RCC 7860 (cell line): Measurements from ENCODE around the gene ASB16.
A peak's percentile ranks its signal among the peaks of the same experiment; 100 is the strongest.

Experiments used
- DNase-seq: peaks from one replicate; pipeline ENCODE4 v3.0.0-alpha.2; 2015; ENCODE audit warnings: low spot score
- FAIRE-seq: peaks from 2 replicates; lab custom pipeline; 2012; peaks lifted over from hg19 to GRCh38; lab: Jason Lieb, UNC

ASB16 gene

DNA sequence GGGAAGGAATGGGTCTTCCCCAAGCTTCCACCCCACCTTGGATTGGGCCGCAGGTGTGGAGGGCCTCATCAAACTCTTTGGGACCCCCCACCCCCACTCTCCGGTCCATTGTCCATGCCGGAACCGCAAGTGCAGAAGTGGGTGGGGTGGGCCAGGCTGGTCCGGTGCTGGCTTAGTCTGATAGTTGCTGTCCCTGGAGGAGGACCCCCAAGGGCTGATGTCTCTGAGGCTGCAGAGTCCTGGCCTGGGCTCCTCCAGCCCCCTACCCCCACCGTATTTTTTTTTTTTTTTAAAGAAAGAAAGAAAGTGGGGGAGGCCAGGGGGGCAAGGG, 36.3 kb downstream of the ASB16 start:
- FAIRE-seq: no peak
- no peak for DNase-seq

DNA sequence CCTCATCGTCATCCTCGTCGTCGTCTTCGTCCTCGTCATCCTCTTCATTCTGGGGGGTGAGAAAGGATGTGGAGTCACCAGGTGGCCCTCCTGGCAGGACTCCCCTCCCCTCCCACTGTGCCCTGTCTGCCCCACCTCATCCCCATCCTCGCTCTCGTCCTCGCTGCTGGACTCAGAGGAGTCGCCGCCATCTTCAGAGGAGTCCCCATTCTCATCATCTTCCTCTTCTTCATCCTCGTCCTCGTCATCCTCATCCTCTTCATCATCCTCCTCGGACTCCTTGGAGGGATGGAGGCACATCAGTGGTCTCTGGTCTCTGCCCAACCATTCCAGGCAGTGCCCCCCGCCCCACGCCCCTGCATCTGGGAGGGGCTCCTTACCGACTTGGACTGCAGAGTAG, 36.8 kb downstream of the ASB16 start:
- DNase-seq: no peak
- no peak for FAIRE-seq

DNA sequence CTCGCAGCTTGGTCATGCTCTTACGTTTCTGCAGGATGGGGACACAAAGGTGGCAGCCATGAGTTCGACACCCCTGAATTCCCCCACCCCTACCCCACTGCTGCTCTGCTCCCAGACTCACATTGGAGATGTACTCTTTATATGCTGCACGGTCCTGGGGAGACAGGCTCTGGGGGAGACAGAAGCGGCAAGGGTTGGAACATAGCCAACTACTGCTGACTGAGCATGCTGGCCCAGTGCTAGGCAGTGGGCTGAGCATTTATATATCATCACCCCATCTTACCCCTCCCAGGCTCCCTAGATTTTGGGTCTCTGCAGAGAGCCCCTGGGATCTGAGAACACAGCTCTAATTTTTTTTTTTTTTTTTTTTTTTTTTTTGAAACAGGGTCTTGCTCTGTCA, 37.2 kb downstream of the ASB16 start:
- DNase-seq (no peak), FAIRE-seq (no peak)

DNA sequence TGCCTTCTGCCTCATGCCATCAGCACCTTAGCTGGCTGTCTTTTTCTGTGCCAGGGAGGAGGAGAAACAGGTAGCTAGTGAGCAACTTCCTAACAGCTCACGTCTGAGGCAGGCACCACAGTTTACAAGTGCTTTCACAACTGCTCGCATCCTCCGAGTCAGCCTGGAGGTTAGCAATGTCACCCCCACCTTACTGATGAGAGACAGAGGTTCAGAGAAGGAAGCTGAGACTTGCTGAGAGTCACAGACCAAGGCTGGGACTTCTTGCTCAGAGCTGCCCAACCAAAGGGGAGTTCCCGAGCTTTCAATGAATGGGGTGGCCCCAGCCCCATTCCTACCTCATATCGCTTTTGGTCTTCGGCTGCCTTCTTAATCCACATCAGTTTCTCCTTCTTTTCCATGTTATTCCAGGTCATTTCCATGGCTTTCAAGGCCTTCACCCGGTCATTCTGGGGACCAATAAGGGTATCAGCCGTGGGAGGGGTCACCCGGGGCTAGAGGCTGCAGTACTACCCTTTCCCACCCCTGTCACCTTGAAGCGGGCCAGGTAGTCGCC, 39.4 kb downstream of the ASB16 start:
- FAIRE-seq (no peak), DNase-seq (peak; percentile 33)

DNA sequence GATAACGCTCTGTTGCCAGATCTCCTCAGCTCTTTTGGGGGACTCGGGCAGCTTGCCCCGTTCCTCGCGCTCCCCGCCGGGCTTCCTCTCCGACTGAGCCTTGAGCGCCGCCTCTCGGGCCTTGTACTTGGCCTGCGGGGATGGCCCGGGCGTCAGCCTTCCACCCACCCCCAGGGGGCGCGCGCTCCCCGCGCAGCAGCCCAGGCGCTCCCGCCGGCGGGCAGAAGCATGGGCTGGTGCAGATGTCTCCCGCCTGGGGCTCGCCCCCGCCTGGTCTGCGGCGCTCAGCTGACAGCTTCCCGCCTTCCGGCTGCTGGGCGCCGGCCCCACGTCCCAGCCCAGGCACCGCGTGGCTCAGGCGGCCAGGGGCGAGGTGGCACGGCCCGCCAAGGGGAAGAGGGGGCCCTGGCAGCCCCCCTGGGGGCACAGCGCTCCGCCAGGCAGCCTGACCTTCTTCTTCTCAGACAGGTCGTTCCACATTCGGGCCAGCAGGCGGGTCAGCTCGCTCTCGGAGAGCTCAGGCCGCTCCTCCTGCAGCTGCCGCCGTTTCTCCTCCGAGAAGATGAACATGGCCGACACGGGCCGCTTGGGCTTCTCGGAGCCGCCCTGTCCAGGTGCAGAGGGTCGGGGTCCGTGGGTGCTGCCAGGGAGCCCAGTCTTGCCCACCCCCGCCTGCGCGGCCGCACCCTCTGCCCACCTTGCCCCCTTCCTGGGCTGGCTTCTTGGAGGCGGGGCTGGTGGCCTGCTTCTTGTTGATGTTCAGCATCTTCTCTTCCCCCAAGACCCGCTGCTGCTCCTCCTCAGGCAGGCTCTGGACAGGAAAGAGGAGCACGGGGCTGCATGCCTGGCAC, 40.1 kb downstream of the ASB16 start:
- DNase-seq (peak; percentile 69), FAIRE-seq (no peak)

DNA sequence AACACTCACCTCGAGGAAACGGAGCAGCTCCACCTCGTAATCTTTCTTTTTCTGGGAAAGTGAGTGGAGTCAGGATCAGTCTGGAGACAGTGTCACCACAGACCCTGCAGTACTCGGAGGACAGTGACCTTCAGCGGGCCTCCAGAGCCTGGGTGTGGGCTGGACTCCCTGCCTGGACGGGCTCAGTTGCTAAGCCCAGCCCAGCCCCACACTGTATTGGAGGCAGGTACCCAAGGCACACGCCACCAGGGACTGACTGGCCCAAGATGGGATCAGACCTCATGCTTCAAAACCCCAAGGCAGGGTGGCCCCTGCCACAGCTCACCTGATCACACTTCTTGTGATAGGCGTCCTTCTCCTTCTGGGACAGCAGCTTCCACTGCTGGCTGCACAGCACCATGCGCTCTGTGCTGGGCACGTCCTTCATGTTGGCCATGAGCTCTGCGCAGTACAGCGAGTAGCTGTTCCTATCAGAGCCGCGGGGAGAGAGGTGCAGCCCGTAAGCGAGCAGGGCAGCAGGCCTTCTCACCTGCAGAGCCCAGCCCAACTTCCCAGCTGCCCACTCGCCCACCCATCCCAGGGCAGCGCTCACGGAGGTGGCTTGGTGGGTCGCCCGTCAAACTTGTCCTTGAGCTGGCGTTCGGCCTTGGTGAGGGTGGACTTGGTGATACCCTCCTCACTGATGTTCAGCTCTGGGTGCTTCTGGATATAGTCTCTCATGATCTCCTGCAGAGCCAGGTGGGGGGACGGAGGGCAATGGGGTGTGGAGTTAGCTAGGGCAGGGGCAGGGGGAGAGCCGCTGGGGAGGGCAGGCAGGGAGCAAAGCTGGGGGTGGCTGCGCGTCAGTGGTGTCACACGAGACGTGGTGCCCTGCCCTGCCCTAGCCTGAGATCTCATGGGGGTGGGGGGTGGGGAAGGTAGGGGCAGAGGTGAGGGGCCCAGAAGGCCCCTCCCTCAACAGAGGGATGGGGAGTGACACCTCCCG, 41.1 kb downstream of the ASB16 start:
- FAIRE-seq (no peak), DNase-seq (no peak)

DNA sequence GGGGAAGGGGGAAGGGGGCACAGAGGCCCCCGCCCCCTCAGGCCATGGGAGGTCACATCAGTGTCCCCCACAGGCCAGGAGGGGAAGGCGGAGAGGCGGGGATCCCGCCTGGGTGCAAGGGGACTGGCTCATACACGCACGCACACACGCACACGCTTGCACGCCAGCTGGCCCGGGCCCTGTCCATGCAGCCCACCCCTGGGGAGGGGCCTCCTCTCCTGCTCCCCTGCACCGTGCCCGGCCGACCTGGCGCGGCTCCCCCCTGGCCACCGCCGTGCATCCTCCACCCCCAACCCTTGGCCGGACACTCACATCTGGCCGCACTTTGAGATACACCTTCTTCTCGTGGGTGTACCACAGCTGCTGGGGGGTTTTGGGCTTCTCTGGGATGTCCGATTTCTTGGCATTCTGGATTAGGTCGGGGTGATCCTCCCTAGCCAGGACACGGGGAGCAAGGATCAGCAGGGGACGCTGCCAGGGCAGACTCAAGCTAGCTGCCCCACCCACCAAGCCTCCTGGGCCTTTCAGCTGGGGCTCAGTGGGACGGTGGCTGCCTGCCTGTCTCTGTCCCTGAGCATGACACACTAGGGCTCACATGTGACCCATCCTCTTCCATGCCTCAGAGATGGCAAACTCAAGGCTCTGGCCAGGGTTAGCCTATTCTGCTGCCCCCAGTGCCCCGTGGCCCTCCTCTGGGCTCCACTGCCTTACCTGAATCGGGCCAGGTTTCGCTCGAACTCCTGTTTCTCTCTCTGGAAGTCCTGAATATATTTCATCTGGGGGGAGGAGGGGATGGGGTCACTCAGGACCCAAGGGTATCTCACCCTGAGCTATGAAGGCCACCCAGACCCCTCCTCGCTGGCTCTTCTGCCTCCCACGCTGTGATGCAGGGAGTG, 42.3 kb downstream of the ASB16 start:
- FAIRE-seq: no peak
- DNase-seq: no peak

DNA sequence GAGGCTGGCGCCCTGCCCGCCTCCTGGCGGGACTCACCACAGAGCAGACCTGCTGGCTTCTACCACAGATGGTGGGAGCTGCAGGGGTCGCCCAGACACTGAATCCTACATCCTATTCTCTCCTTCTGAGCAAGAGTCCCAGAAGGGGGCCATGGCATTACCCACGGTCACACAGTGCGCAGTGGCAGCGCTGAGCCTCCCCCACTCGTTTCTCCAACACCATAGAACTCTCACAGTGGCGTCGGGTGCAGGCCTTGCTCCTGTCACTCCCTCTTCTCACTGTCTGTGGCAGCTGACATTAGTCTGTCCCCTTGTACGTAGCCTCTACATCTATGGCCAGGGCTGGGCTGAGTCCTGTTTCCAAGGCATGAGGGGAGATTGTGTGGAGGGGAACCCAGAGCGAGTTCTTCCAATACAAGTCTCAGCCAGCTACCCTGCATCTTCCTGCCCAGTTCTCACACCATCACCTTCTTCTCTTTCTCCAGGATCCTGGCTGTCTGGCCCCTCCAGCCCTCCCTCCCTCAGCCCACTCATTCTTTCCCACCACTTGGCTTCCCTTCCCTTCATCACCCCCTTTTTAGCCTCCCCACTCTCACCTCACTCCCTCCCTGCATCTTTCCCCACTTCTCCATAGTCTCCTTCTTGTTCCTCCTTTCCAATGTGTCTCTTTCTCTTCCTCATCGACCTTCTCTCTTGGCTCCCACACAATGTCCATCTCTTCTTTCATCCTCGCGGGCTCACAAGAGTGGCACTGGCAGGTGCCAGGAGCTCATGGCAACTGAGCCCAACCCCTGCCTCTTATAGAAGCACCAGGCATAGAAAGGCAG, 43.1 kb downstream of the ASB16 start:
- DNase-seq (no peak), FAIRE-seq (no peak)

DNA sequence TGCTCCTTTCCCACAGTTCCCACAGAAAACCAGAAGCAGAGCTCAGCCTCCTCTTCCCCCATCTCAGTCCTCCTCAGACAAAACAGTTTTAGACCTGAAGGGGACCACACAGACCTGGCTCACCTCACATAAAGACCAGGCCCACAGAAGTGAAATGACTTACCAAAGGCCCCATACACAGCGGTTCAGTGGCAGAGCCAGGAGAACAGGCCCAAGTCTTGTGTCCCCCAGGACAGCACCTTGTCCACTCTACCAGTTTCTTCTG, 43.7 kb downstream of the ASB16 start:
- no peak for FAIRE-seq

DNA sequence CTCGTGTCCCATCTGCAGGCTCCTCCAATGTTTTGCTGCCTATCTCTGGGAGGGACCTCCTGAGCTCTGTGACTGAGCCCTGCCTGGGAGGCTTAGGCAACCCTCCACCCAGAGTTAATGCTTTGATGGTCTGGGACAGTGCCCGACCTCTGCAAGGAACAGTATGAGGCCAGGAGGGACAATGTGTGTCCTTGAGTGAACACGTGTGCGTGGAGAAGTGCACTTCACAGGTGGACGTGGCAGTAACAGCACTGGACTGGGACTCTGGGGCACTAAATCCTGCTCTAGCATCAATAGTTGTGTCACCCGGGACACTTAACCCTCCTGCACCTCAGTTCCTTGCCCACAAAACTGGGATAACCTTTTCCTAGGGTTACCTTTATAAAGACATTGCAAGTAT, 44.4 kb downstream of the ASB16 start:
- FAIRE-seq: no peak
- no peak for DNase-seq

More for the DNA sequence above, 43.7 kb downstream of the ASB16 start:
- no peak for DNase-seq

DNA sequence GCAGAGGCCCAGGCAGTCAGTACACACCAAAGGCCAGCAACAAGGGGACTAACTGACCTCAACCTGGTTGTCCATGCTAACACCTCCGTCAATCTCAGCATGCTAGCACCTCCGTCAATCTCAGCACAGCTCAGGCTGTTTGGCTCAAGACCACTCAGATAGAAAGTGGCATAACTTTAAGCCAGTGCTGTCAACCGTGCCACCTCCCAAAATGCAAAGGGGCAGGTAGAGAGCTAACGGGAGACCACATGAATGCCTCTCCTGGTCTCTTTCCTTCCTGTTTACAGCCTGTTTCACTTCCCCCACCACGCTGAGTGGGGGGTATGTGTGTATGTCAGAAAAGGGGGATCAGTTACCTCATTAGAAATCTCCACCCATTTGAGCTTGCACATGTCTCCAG, 45.7 kb downstream of the ASB16 start:
- FAIRE-seq (no peak), DNase-seq (no peak)

DNA sequence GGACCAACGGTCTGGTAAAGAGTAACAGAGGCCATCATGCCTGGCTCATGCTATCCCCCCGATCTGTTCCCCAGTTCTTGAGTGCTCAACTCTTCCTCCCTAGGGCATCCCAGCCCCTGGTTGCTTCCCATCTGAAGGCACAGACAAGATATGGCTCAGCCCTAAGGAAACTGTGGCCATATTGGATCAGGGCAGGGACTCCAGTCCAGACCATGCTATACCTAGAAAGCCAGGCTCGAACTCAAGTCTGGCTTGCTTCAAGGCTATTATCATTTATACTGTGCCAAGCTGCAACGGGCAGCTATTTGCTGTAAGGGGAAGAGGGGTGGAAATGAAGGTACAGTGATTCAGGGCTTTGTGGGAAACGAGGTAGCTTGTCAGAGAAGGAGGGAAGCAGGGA, 46.2 kb downstream of the ASB16 start:
- FAIRE-seq: no peak
- DNase-seq: no peak

DNA sequence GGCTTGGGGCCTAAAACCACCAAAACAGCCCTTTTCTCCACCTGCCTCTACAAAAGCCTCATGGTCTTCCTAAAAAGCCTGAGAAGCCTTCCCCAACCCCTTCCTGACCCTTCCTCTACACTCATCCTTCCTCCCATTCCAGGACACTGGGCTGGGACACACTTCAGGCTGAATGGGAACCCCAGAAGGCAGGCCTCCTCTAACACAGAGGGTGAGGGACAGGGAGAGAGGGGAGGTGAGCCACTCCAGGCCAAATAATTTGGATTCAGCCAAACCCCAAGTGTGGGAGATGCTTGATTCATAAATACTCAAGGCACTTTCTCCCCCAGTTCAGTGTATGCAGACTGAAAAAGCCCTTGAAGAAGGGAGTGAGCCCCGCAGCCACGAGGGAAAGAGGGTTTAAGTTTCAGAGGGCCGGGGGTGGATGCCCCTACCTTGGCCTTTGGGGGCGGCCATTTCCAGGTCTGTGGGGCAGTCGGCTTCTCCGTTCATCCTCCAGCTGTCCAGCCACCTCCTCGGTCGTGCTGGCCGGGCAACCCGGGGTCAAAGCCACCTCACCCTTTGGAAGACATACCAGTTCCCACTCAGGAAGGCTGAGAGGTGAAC, 47.3 kb downstream of the ASB16 start:
- no peak for DNase-seq
- no peak for FAIRE-seq

DNA sequence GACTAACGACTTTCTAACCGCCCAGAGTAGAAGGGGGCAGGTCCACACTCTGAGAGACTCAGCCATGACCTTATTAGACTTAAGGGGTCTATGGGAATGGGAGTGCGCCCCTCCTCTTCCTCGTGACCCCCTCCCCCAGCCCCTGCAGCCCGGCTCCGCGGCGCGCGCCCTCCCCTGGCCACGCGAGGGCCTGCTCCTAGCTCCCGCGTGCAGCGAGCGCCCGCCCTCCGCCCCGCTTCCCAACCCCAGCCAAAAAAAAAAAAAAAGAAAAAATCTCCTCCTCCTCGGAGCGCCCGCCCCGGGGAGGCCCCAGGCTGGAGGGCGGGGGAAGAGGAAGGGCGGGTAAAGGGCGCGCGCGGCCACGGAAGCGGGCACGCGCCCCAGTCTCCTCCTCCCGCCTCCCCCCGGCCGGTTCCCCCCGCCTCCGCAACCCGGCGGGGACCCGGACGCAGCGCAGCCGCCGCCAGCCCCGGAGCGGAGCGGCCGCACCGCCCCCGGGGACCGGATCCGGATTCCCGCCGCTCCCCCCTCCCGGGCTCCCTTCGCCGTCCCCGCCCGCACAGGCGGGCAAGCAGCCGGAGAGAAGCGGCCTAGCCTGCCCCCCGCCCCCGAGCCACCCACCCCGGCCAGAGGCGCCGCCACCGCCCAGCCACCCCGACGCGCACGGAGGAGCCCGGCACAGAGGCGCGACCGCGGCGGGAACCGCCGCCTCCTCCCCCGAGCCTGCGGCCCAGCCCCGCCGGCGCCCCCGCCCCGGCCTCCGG, 48.0 kb downstream of the ASB16 start:
- peak; percentile 81 for DNase-seq
- no peak for FAIRE-seq

DNA sequence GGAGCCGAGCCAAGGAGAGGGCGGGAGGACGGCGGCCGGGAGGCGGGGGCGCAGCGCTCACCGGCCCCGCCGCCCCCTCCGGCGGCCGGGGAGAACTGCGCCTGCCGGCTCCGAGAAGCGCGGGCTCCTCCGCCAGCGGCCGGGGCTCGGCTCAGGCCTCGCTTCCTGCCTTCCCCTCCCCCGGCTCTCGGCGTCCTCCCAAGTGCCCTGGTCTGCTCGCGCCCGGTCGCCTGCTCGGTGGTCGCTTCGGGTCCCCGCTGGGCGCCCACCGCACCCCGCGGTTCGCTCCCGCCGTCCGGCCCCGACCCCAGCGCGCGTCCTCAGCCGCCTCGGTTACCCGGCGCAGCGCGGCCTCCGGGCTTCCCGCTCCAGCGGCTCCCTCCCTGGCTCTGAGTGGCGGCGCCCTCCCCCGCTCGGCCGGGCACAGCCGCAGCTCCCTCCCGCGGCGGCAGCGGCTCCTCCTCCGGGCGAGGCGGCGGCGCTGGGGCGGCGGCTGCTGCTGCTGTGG, 48.7 kb downstream of the ASB16 start:
- DNase-seq: peak; percentile 43
- FAIRE-seq: no peak

DNA sequence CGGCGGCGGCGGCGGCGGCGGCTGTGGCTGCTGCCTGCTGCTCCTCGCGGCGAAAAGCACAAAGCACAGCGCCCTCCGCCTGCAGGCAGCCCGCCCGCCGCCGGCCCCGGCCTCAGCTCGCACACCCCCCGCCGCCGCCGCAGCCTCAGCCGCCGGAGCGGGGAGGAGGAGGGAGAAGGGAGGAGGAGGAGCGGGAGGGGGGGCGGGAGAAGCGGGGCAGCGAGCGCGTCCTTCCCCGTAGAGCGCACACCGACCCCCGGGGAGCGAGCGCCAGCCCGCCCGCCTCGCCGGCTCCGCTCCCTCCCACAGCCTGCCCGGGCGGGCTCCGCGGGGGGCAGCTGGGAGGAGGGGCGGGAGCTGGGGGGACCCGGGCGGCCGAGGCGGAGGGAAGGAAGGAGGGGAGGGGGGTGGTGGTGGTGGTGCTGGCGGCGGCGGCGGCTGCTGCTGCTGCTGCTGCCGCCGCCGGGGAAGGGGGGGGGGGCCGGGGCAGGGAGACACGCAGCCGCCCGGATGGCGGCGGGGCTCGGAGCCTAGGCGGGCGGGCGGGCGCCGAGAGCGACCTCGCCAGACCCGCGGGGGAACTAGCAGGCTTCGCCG, 49.2 kb downstream of the ASB16 start, which contains the start of gene UBTF:
Gene UBTF (minus strand): TSS at position 60 of the 597 bp plus-strand sequence. CDS start 1,446 bp downstream, outside the sequence.
- FAIRE-seq: no peak

DNA sequence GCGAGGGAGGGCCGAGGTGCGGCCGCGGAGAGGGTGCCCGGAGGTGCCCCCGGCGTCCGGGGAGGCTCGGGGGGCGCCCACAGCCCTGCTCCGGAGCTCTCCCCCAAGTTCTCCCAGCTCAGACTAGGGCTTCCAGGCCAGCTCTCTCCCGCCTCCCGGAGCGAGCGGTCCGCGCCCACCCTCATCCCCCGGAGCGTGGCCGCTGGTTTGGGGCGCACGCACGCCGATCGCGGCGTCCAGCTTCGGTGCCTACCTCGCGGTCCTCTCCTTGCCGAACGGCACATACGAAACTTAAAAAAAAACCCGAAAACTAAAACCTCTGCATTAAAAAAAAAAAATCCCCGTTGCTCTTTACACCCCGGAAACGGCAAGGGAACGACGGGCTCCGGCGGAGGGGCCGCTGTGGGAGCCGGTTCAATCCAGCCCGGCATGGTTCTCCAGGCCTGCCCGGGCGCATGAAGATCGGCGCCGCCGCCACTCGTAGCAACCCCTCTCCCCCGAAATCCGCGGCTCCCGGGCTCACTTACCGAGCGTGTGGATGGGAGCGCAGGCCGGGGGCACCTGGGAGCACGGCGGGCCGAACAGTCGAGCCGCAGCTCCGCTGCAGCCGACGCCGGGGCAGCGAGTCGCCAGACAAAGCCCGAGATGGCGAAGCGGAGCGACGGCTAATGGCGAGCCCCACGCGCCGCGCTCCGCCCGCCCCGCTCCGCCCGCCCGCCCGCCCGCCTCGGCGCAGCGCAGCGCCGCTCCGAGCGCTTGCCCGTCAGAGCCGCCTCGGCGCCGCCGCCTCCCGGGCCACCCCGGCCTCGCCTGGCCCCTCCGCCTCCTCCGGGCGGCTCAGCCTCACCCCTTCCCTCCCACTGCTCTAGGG, 49.9 kb downstream of the ASB16 start:
- DNase-seq: no peak
- no peak for FAIRE-seq

More for the DNA sequence above, 49.2 kb downstream of the ASB16 start, which contains the start of gene UBTF:
- peak; percentile 47 for DNase-seq
